Measurements from ENCODE around the gene SOCS6. TPM values are rescaled to one million over a fixed set of nuclear protein-coding genes. Genes with fewer than 3 reads are reported as not detected.

The SOCS6 gene
- total RNA-seq, 1 donor from 2014 or later: 29.3 TPM

GRCh38 chr18:70333316-70333715, 44.5 kb downstream of the SOCS6 start:
- Mint-ChIP-seq H3K27me3 (ENCODE audit: low read depth) (no peaks in the 10 kb centered on the region), H3K36me3 (peaks cover 20% of the 10 kb centered on the region), H3K9me3 (peaks cover 11% of the 10 kb centered on the region), H3K4me3 (no peak overlapping the region), H3K4me1 (peaks cover 5% of the 10 kb centered on the region), H3K27ac (no peak overlapping the region)
- DNase-seq (ENCODE audit: low spot score in 2 of 2, unreplicated experiment in 2 of 2): no peak
- no peak for TF ChIP-seq CTCF (IDR thresholded peaks at IDR 0.05; ENCODE audit: unreplicated experiment)

- Mint-ChIP-seq H3K4me3 (no peak overlapping the region), H3K27ac (no peak overlapping the region), H3K4me1 (peaks cover 5% of the 10 kb centered on the region), H3K27me3 (ENCODE audit: low read depth) (no peaks in the 10 kb centered on the region), H3K36me3 (peaks cover 24% of the 10 kb centered on the region), H3K9me3 (peaks cover 15% of the 10 kb centered on the region)
- DNase-seq (ENCODE audit: low spot score in 2 of 2, unreplicated experiment in 2 of 2): no peak
- no peak for TF ChIP-seq CTCF (IDR thresholded peaks at IDR 0.05; ENCODE audit: unreplicated experiment)
Measured at GRCh38 chr18:70333757-70334156, 44.9 kb downstream of the SOCS6 start.

- Mint-ChIP-seq H3K4me1 (peaks cover 5% of the 10 kb centered on the region), H3K27me3 (ENCODE audit: low read depth) (no peaks in the 10 kb centered on the region), H3K36me3 (peaks cover 28% of the 10 kb centered on the region), H3K9me3 (peaks cover 18% of the 10 kb centered on the region), H3K27ac (no peak overlapping the region), H3K4me3 (no peak overlapping the region)
- no peak for DNase-seq (ENCODE audit: low spot score in 2 of 2, unreplicated experiment in 2 of 2)
- TF ChIP-seq CTCF (IDR thresholded peaks at IDR 0.05; ENCODE audit: unreplicated experiment): no peak
Measured at GRCh38 chr18:70334264-70334663, 45.4 kb downstream of the SOCS6 start.

- Mint-ChIP-seq H3K27ac (no peak overlapping the region), H3K9me3 (peaks cover 18% of the 10 kb centered on the region), H3K36me3 (peaks cover 32% of the 10 kb centered on the region), H3K4me3 (no peak overlapping the region), H3K27me3 (ENCODE audit: low read depth) (no peaks in the 10 kb centered on the region), H3K4me1 (peaks cover 5% of the 10 kb centered on the region)
- no peak for TF ChIP-seq CTCF (IDR thresholded peaks at IDR 0.05; ENCODE audit: unreplicated experiment)
- DNase-seq (ENCODE audit: low spot score in 2 of 2, unreplicated experiment in 2 of 2): no peak
Measured at GRCh38 chr18:70334728-70335329, 46.0 kb downstream of the SOCS6 start.

GRCh38 chr18:70335892-70336726, 47.3 kb downstream of the SOCS6 start:
- H3K27me3 Mint-ChIP-seq (ENCODE audit: low read depth): no peaks in the 10 kb centered on the region
- peaks cover 5% of the 10 kb centered on the region for H3K4me1 Mint-ChIP-seq
- no peak for TF ChIP-seq CTCF (IDR thresholded peaks at IDR 0.05; ENCODE audit: unreplicated experiment)
- no peak for DNase-seq (ENCODE audit: low spot score in 2 of 2, unreplicated experiment in 2 of 2)
- peaks cover 43% of the 10 kb centered on the region for H3K36me3 Mint-ChIP-seq
- H3K27ac Mint-ChIP-seq: no peak overlapping the region
- H3K9me3 Mint-ChIP-seq: peaks cover 22% of the 10 kb centered on the region
- no peak overlapping the region for H3K4me3 Mint-ChIP-seq
